ENCODE data around the gene CDON. TPM values are rescaled to one million over a fixed set of nuclear protein-coding genes. Genes with fewer than 3 reads are reported as not detected.

CDON gene
- total RNA-seq, 1 experiment from 2014 or later: 17.2 TPM

DNA sequence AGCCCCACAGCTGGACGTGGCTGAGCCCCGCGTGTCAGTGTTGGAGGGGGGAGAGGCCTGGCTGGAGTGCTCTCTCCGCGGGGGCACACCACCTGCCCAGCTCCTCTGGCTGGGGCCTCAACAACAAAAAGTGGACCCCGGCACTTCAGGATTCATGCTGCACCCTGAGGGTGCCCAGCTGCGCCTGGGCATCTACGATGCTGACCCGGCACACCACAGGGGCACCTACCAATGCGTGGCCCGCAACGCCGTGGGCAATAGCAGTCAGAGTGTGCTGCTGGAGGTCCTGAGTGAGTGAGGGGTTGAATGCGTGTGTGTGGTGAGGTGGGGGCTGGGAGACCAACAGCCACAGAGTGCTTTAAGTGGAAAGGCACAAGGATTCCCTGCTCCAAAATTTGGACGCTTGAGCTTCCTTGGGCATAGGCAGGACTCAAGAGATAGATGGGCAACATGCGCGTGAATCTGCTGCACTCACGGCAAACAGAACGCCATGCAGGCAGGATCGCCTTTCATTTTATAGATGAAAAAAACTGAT is 109.2 kb downstream of the CDON start:
- H2AK5ac ChIP-seq (ENCODE audit: insufficient read length, low read length): no peak overlapping the region
- WGBS (ENCODE audit: extremely low coverage, insufficient read length, low lambda C conversion rate): no CpG with 5 or more reads among the region's 20 CpGs
- no peak overlapping the region for H3K4me3 Mint-ChIP-seq

More for the DNA sequence above, 109.2 kb downstream of the CDON start:
- H3K79me2 ChIP-seq (ENCODE audit: insufficient read depth, low read length): no peaks in the 10 kb centered on the region
- no peak overlapping the region for H3K23ac ChIP-seq (ENCODE audit: insufficient read length, low read depth, low read length)
- no peak overlapping the region for H3K27ac ChIP-seq (ENCODE audit: insufficient read length, low read depth, low read length)
- H3K9ac ChIP-seq (ENCODE audit: extremely low read depth, insufficient read length, low read length): no peak overlapping the region
- Mint-ChIP-seq H3K36me3 (ENCODE audit: insufficient read depth in 1 of 3, low read depth in 3 of 3) (peaks cover 0 to 15% (median 0%) of the 10 kb centered on the region in 3 experiments; a peak in 4 of 7 replicates), H3K4me1 (peaks cover 8 to 16% of the 10 kb centered on the region in 2 experiments), H3K27me3 (ENCODE audit: low read depth) (no peaks in the 10 kb centered on the region; the same call in 1 of the 2 replicates), H3K9me3 (no peaks in the 10 kb centered on the region), H3K27ac (no peak overlapping the region; a peak in 1 of 7 replicates)
- no peaks in the 10 kb centered on the region for H3K9me3 ChIP-seq (ENCODE audit: control insufficient read depth, low read depth, low read length)
- no peak overlapping the region for H4K5ac ChIP-seq (ENCODE audit: insufficient read length, low read depth, low read length)
- no peak for TF ChIP-seq CTCF (conservative IDR thresholded peaks at IDR 0.05)
- no peaks in the 10 kb centered on the region for H3K23me2 ChIP-seq (ENCODE audit: insufficient read length, low read depth, low read length, poor library complexity, severe bottlenecking)
- no peak overlapping the region for H2BK15ac ChIP-seq (ENCODE audit: low read depth, low read length)
- H3K4me2 ChIP-seq (ENCODE audit: insufficient read depth, insufficient read length, low read length): no peak overlapping the region
- no peak overlapping the region for H2BK12ac ChIP-seq (ENCODE audit: insufficient read length, low read depth, low read length)
- H3T11ph ChIP-seq (ENCODE audit: low read length): no peak overlapping the region
- H3K79me1 ChIP-seq (ENCODE audit: insufficient read depth, low read depth, low read length, poor library complexity, severe bottlenecking): no peaks in the 10 kb centered on the region
- no peak overlapping the region for H3K14ac ChIP-seq (ENCODE audit: insufficient read depth, low read length)
- H4K20me1 ChIP-seq (ENCODE audit: control insufficient read depth, insufficient read depth, insufficient read length): no peaks in the 10 kb centered on the region
- DNase-seq: no peak
- H2AFZ ChIP-seq (ENCODE audit: low read length): no peak overlapping the region
- H3K18ac ChIP-seq (ENCODE audit: insufficient read length, low read depth, low read length): no peak overlapping the region
- no peak overlapping the region for H3K4ac ChIP-seq (ENCODE audit: low read depth, low read length)
- no peak overlapping the region for H4K8ac ChIP-seq (replicated peaks; ENCODE audit: insufficient read length, low read depth, low read length)
- H2BK120ac ChIP-seq (ENCODE audit: low read depth, low read length, poor library complexity, severe bottlenecking): no peak overlapping the region
- H3K27me3 ChIP-seq (ENCODE audit: insufficient read depth, low read length): no peaks in the 10 kb centered on the region
- H4K91ac ChIP-seq (ENCODE audit: insufficient read length, low read depth, low read length): no peak overlapping the region
- H3K56ac ChIP-seq (ENCODE audit: insufficient read length, low read depth, low read length): no peak overlapping the region
- H3K4me1 ChIP-seq (ENCODE audit: insufficient read depth, low read length): no peaks in the 10 kb centered on the region
- no peak overlapping the region for H2BK20ac ChIP-seq (ENCODE audit: low read depth, low read length, poor library complexity, severe bottlenecking)
- no peak overlapping the region for H2BK5ac ChIP-seq (ENCODE audit: insufficient read length, low read length)

Data from H9 (cell line).